ENCODE data around the gene ATP7B.
"Not testable (repeated sequence)": the region's sequence is repeated elsewhere in the genome, so short reads cannot be mapped to it uniquely, and the experiment has no call there.

Gene ATP7B

DNA sequence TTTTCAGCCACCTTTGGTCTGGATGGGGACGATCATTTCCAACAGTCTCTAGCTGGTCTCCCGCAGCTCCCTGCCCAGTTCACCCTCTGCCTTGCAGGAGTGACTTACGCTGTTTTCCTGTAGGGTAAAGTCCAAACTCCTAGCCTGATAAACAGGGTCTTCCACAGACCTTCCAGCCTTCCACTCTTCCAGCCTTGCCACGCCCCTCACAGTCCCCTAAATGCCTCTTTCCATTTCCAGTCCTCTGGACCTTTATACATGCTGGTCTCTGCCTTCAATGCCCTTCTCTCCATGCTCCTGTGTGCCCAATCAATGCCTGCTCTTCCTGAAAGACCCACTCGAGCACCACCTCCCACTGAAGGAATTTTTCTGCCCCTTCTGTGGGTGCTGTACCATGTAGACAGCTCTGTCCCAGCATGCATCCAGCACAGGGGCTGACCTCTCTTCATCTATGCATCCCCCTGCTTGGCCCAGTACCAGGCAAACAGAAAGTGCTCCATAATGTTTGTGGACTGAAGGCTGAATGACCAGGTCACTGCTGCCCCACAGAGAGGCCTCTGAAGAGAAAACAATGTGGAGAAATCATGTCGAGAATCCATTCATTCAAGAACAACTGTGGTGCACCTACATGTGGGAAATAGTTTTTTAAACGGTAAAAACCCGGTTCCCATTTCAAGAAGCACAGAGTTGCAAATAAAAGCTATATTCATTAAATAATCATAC lies 4.6 kb downstream of the ATP7B start:
- DNase-seq (ENCODE audit: low read depth, low spot score) = no peak

GRCh38 chr13:52005841-52006522 lies 5.3 kb downstream of the ATP7B start:
- DNase-seq (ENCODE audit: low read depth, low spot score) = no peak

GRCh38 chr13:52004511-52005170 lies 6.6 kb downstream of the ATP7B start:
- no peak for DNase-seq (ENCODE audit: low read depth, low spot score)

DNA sequence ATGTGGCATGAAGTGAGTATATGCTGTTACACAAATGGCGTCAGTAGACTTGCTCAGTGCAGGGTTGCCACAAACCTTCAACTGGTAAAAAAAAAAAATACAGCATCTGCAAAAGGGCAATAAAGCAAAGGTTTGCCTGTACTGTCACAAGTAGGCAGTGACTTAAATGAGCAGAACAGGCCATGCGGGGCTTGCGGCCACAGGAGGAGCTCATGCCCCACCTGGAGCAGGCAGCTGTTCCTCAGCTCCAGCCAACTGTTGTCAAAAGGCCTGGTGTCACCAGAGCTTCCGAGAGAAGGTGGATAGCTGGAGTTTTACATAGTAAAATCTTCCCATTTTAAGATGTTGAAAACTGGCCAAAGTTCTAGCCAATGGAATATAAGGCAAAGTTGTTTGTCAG lies 7.7 kb downstream of the ATP7B start:
- DNase-seq (ENCODE audit: low read depth, low spot score) = no peak

DNA sequence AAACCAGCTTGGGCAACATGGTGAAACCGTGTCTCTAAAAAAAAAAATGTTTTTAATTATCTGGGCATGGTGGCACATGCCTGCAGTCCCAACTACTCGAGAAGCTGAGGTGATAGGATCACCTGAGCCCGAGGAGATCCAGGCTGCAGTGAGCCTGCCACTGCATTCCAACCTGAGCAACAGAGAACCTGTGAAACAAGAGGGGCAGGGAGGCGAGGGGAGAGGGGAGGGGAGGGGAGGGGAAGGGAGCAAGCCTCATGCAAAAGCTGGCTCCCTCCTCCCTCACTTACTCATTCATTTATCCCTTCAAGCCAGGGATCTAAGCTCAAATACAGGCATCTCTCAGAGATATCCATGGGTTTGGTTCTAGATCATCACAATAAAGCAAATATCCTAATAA lies 8.9 kb downstream of the ATP7B start:
- no peak for DNase-seq (ENCODE audit: low read depth, low spot score)

- no peak for DNase-seq (ENCODE audit: low read depth, low spot score)
Measured at GRCh38 chr13:52001120-52001731, 10.0 kb downstream of the ATP7B start.

DNA sequence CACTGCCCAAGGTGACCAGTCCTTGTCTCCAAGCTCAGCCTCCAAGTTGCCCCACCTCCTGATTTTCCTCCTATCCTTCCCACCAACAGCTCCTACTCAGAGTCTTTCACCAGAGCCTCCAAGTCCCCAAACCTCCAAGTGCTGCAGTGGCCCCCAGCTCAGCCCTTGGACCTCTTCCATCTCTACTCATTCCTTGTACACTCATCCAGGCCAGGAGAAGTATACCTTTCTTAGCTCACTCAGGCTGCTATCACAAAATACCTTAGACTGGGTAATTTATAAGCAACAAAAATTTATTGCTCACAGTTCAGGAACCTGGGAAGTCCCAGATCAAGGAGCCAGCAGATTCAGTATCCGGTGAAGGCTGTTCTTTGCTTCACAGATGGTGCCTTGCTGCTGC lies 11.3 kb downstream of the ATP7B start:
- no peak for DNase-seq (ENCODE audit: low read depth, low spot score)

- DNase-seq (ENCODE audit: low read depth, low spot score) = no peak
Measured at GRCh38 chr13:51999510-51999911, 11.7 kb downstream of the ATP7B start.

DNA sequence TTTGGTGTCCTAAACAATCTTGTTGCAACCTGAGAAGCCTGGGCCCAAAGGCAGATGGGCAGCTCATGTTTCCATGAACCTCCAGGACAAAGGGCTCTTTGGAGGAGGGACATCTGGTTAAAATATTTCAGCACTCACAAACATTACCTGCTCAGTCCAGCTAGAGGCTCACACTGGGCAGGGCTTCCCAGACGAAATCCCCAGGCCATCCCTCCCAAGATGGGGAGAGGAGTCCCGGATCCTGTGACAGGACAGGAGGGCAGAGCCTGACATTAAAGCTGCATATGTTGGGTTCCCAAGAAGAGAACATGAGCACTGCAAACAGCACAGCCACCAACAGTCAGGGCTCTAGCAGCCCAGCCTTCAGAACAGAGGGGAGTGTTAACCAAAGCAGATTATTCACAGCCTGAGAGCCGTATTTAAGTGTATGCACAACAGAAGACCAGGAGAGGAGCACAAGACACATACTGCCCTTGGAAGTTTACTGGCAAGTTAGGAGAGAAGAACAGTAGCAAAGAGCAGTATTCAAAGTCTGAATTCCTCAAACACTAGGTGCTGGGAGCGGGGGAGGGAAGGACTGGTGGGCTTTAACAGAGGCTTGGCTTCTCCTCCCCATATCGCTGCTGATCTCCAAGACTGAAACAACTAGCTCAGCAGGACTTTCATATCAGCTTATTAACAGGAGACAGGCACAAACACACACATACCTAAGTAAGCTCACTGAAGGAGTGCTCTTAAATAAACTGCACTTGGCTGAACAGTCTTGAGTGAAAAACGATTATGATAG lies 12.3 kb downstream of the ATP7B start:
- no peak for DNase-seq (ENCODE audit: low read depth, low spot score)

GRCh38 chr13:51997641-51998330 lies 13.5 kb downstream of the ATP7B start:
- DNase-seq (ENCODE audit: low read depth, low spot score) = no peak

DNA sequence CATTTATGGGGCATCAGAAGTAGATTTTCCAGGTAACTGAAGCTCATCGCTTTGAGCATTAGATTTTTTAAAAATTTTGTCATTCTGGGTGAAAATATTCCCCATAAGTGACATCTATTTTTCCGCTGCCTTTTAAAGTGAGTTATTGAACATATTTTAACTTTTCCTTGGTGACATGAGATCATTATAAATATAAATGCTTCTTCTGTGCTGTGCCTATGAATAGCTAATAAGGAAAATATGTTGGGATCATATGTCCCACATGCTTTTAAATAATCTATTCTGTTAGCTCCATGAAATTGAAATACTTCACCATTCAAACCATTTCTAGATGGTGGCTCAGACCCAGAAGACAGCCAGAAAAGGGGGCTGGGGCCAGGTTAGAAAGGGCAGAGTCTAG lies 14.1 kb downstream of the ATP7B start:
- no peak for DNase-seq (ENCODE audit: low read depth, low spot score)

- DNase-seq (ENCODE audit: low read depth, low spot score) = no peak
Measured at GRCh38 chr13:51996641-51997040, 14.6 kb downstream of the ATP7B start.

DNA sequence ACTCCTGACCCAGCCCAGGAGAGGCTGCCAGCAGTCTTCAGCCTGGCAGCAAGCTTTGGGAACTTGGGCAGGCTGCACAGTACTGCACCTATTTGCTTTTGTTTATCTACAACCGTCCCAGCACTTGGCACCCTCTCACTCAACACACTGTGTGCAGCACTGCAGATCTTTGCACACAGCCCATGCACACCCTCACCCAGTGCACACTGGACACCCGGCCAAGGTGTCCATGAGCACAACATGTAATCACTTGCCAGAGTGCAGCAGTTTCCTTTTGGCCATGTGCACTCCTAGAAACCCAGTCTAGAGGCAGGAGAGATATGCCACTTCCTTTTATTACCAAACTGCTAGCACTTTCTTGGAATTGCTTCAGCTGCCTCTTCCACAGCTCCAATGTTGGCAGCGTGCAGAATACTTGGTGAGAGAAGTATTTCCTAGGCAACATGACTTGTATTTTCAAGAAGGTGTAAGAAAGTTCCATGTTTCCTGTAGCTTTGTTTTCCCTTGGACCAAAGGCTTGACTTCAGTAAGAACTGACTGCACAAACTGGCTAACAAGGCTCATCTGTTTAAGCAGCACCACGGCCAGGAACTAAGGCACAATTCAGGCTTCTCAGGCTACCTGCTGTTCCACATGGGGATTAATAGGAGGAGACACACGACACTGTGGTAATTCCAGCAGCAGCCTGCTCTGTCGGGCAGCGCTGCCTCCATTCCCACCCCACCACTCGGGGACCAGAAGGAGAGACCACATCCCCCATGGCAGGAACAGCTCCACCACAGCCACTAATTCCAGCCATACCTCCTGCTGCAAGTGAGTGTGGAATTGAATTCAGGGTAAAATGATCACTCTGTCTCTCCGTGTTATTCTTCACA lies 15.3 kb downstream of the ATP7B start:
- no peak for DNase-seq (ENCODE audit: low read depth, low spot score)

DNA sequence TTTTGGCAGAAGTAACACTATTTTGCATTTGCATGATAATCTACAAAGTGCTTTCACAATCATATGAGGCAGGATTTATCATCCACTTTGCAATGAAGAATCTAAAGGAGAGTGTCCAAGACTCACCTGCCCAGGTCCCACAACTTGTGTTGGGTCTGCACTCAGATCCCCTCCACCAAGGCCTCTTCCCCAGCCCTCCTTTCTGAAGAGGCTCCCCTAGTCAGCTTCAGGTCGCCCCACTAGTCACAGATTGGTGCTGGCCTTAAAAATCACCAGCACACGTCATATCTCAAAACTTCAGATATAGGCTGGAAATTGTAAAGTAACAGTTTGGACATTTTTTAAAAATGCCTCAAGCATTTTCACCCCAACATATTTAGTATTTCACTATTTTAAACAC lies 17.5 kb downstream of the ATP7B start:
- DNase-seq (ENCODE audit: low read depth, low spot score) = no peak

DNA sequence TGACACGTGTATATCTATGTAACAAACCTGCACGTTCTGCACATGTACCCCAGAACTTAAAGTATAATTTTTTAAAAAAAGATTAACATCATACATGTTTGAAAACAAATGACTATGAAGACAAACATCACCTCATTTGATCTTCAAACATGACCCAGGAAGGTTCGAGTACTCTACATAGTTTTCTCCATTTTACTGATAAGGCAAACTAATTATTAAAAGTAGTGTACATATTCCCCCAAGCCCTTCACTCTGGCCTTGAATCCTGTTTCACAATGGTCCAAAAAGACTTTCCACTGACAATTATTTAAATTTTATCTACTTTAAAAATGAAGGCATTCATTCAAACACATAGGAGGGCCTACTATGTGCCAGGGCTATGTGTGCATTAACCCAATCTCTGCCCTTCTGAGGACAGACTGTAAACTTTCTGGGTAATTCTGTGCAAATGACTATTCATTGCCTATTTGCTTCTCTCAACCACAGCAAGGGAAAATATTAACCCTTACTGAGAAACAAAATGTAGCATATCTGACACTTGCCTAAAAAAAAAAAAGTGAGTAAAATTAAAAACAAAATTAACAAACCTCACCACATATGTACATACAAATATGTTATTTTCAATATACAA lies 22.1 kb downstream of the ATP7B start:
- no peak for DNase-seq (ENCODE audit: low read depth, low spot score)

- DNase-seq (ENCODE audit: low read depth, low spot score) = not testable (repeated sequence)
Measured at GRCh38 chr13:51984904-51985303, 26.3 kb downstream of the ATP7B start.

GRCh38 chr13:51983292-51983691 lies 28.0 kb downstream of the ATP7B start:
- DNase-seq (ENCODE audit: low read depth, low spot score) = not testable (repeated sequence)

- no peak for DNase-seq (ENCODE audit: low read depth, low spot score)
Measured at GRCh38 chr13:51981355-51981754, 29.9 kb downstream of the ATP7B start.

DNA sequence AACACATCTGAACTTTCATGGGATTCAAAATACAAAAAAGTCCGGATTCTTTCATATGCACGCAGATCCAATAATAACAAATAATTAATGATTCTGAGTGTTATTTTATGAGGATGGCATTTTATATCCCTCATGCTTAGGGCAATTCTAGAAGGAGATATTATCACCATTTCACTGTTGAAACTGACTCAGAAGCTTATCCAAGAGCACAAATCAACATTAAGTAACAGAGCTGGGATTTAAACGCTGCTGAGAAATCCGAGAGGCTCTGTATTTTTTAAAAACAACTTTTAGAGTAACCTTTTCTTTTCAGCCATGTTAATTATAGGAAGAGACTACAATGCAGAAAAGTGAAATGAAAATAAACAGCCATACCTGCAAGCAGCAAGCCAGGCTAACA lies 30.3 kb downstream of the ATP7B start:
- no peak for DNase-seq (ENCODE audit: low read depth, low spot score)
